NCI-H2196 (cell line): ENCODE measurements around the gene PDE3A.

Experiments
- DNase-seq: peaks from one replicate; lab custom pipeline; 2025; ENCODE audit not compliant: unreplicated experiment; lab: John Stamatoyannopoulos, UW

PDE3A gene

DNA sequence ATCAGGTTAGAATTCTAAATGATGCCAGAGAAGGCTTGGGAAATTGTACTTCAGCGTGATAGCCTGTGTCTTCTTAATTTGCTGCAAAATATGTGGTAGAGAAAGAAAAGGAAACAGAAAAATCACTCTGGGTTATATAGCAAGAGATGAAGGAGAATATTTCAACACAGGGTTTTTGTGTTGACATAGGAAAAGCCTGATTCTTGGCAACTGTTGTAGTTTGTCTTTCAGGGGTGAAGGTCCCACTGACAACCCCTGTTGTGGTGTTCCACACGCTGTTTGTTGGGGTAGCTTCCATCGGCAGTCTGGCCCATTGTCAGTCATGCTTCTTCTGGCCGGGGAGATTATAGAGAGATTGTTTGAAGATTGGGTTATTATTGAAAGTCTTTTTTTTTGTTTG is 313.0 kb downstream of the PDE3A start:
- no peak for DNase-seq

DNA sequence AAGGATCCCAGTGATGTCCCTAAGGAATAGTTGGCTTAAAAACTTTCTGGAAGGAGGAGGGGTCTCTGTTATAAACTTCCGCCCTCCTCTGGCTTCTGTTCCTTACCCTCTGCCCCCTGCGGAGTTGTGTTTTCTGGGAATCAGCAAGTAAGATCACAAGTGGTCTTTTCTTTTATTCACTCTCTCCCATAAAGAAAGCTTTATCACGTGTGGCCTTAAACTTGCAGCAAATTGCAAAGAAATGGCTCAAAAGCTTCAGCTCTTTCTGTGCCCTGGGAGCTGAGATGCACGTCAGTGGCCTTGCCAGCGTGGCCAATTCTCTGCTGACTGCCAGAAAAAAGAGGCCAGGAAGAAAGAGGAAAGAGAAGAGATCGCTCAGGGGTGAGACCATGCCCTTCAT is 326.9 kb downstream of the PDE3A start, which contains the start of gene SLCO1C1:
TSS of gene SLCO1C1 (plus strand) at position 101 of the 400 bp plus-strand sequence. CDS start 4,245 bp downstream, outside the sequence.
- no peak for DNase-seq

DNA sequence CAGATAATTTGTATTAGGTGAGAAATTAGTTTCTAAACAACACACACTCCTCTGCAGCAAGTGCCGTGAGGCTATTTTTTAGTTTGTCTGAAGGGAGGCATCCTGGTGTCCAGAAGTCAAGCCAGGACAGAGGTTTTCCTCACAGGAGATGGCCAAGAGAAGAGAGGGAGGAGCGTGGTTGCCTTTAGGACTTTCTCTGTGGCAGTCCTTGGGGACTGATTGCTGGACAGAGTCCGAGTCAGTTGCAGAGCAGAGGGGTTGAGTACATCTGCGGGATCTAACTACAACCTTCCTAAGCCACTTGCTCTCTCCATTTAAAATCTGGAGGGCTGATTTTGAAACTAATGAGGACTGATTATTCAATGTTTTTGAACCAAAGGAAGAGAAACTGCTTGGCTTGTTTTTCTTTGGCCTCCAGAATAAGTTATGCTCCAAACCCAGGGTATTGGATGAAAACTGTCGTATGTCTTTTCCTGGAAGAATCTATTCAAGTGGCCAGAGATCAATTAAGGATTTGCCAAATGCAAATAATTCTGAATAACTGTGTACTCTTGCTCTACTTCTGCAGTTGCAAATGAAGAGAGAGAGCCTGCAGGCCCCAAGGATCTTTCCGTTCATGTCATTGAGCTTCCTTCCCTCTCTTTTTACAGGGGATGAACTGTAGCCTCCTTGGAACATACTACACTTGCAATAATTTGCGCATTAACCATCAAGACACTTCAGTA is 328.0 kb downstream of the PDE3A start:
- no peak for DNase-seq

DNA sequence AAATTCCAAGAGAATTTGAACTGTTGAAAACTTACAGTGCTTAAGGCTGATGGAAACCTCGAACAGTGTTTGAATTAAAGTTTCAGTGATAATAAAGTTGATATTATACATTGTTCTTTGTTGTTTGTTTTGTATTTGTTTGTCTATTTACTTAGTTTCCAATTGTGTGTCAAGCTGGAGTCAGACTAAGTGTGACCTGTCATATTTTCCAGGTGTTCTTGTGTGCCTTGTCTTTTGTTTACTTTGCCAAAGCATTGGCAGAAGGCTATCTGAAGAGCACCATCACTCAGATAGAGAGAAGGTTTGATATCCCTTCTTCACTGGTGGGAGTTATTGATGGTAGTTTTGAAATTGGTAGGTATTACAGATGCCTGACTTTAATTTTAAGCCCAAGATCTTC is 332.8 kb downstream of the PDE3A start:
- no peak for DNase-seq

DNA sequence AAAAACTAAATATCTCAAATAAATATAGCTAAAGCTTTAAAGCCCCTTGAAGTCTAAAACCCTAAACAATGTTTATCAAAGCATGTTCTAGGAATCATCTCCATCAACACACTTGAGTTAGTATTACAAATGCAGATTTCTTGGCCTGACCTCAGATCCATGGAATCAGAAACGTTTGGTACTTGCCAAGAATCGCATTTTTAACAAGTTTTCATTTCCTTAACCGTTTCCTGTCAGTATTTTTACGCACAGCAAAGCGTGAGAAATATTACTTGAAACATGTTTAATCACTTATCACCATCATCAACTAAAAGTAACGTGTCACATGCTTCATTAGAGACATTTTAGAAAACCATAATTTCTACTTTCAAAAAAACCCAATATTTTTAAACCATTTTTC is 336.5 kb downstream of the PDE3A start:
- no peak for DNase-seq

DNA sequence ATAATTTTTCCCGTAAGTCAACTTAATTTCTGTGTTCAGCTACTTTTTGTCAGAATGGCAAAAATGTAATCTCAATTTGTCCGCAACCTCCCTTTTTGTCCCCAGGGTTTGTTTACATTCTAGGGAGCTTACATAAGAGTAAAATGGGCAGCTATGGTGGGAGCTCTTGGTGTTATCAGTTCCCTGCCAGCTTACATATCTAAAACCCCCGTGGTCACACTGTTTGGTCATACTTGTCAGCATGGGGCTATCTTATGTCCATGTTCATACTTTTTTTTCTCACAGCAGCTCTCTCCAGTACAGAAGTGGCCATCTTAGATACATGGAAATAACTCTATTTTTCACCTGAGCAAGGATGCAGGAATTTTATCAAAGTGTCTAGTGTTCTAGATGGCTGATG is 343.5 kb downstream of the PDE3A start:
- no peak for DNase-seq

DNA sequence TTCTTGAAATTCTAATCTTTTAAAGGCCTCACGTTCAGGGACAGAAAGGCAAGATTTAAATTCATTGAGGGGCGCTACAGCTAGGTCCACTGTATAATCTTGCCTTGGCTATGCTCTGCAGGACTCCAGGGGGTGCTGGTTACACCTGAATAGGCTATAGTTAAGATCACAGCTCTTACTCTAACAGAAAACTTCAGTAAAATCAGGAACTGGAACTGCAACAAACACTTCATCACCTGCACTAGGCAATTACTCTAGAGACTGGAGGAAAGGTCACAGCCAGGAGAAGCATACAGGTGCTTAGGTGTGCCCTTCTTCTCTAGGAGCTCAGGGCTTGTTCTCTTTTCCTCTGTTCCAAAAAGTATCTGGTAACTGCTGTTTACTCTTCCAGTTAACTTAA is 347.7 kb downstream of the PDE3A start:
- DNase-seq, result no peak

DNA sequence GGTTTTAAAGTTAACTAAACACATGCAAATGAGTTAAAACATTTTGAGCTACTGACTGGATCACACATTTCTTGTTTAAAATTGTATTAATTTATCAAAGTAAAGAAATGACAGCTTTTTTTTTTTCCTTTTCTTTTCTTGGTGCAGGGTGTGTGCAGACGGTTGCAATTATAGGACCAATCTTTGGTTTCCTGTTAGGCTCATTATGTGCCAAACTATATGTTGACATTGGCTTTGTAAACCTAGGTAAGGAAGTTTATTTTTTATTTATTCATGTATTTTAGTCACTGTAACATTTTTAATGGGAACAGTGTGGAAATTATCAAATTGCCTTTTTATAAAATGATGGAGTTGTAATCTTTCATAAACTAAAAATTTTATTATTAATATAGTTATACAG is 348.6 kb downstream of the PDE3A start:
- DNase-seq, result no peak

DNA sequence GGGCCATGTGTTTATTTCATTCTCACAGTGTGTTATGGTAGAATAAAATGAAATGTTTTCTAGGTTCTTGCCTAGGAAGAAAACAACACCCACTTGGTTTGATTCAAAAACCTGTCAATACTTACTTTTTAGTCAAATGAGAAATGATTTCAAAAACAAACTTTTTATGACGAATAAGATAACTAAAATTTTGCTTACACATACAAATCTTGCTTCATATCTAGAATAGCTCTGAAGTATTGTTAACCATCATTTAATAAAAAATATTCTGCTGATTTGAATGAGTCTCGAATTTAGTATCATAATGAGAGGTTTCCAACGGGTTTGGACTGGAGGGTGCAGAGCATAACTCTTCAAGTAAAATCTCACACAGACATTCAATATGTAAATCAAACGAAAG is 350.0 kb downstream of the PDE3A start:
- DNase-seq, result no peak

DNA sequence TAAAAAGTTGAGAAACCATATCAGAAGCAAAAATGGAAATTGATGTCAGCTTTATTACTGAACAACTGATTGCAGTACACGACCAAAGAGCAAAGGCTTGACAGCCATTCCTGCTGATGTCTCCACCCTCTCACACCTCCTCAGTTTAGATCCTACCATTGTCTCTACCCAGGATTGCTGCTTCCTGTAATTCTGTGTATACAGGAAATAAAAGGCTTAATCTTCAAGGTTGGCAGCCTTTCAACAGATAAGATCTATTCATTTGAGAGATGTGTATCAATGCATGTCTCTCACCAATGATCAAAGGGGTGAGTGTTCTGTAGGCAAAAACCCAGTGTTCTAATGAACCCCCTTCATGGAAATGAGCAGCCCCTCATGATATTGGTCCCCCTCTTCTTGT is 353.8 kb downstream of the PDE3A start:
- DNase-seq, result no peak

DNA sequence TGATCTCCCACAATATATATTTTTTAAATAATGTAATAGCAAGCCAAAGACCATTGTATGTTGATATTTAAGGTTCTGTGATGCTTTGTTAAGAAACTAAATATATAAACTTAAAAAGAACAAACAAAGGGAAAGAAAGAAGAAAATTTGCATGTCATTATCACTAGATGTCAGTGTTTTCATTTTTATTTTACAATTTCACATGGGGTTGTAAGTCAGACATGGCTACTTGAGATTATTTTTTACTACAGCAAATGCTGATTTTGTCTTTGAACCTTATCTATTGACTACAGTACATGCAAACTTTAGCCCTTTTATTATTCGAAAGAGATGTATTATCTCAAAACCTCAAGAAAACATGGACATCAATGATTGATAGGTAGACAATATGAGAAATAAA is 362.9 kb downstream of the PDE3A start:
- no peak for DNase-seq
